GM12865 (cell line): Measurements from ENCODE around the gene GCAT.
A peak's percentile ranks its signal among the peaks of the same experiment; 100 is the strongest.

Experiments used
- DNase-seq: peaks from one replicate; pipeline ENCODE4 v3.0.0; 2010; ENCODE audit warnings: low read depth
- H3K4me3 ChIP-seq: 2 replicates; pipeline ENCODE4 v1.5.1; 2011; ENCODE audit warnings: mild to moderate bottlenecking, low read depth, low read length, control low read depth
- CTCF ChIP-seq: IDR thresholded peaks from 2 replicates; pipeline ENCODE4 v1.5.1; 2011; ENCODE audit warnings: low read length, control low read depth, low read depth, inconsistent platforms; ENCODE audit not compliant: insufficient read depth; ENCODE audit errors: missing control alignments

The GCAT gene

GRCh38 chr22:37763652-37764051 is 44.1 kb upstream of the GCAT start:
- no peak for DNase-seq
- no peak for TF ChIP-seq CTCF
- no peak overlapping the region for H3K4me3 ChIP-seq

GRCh38 chr22:37764622-37765021 is 43.1 kb upstream of the GCAT start:
- H3K4me3 ChIP-seq, result no peak overlapping the region
- no peak for DNase-seq
- no peak for TF ChIP-seq CTCF

- H3K4me3 ChIP-seq, result no peak overlapping the region
- DNase-seq, result no peak
- no peak for TF ChIP-seq CTCF
These were observed 42.2 kb upstream of the GCAT start for GRCh38 chr22:37765498-37765897.

- TF ChIP-seq CTCF, result no peak
- no peak overlapping the region for H3K4me3 ChIP-seq
These were observed 41.7 kb upstream of the GCAT start for GRCh38 chr22:37765953-37766576.

GRCh38 chr22:37768273-37768672 is 39.5 kb upstream of the GCAT start:
- no peak overlapping the region for H3K4me3 ChIP-seq
- DNase-seq, result no peak
- peak; percentile 24 for TF ChIP-seq CTCF

More at GRCh38 chr22:37765953-37766576, 41.7 kb upstream of the GCAT start:
- no peak for DNase-seq

GRCh38 chr22:37769056-37769455 is 38.7 kb upstream of the GCAT start:
- no peak for DNase-seq
- no peak overlapping the region for H3K4me3 ChIP-seq
- no peak for TF ChIP-seq CTCF

GRCh38 chr22:37771081-37771480 is 36.7 kb upstream of the GCAT start:
- H3K4me3 ChIP-seq, result no peak overlapping the region
- no peak for TF ChIP-seq CTCF
- DNase-seq, result no peak
